ENCODE data around the gene TLL2. TPM values are rescaled to one million over a fixed set of nuclear protein-coding genes. Genes with fewer than 3 reads are reported as not detected.

TLL2 gene
- polyA plus RNA-seq, 1 experiment, result 0.05 TPM

- H3K36me3 ChIP-seq (ENCODE audit: control insufficient read depth, insufficient read depth, low read length), result no peaks in the 10 kb centered on the region
- no peaks in the 10 kb centered on the region; the same call in 1 of the 2 replicates for H3K27me3 ChIP-seq (ENCODE audit: control insufficient read depth, insufficient read depth, low read length)
- ChIA-PET POLR2A (no interaction called here), CTCF (interaction anchor here (0.8 kb wide), 1 partner anchor 75 kb away, joined by 3 read pairs; no protein-coding TSS in a partner anchor)
- TF ChIP-seq, protein P1, sequence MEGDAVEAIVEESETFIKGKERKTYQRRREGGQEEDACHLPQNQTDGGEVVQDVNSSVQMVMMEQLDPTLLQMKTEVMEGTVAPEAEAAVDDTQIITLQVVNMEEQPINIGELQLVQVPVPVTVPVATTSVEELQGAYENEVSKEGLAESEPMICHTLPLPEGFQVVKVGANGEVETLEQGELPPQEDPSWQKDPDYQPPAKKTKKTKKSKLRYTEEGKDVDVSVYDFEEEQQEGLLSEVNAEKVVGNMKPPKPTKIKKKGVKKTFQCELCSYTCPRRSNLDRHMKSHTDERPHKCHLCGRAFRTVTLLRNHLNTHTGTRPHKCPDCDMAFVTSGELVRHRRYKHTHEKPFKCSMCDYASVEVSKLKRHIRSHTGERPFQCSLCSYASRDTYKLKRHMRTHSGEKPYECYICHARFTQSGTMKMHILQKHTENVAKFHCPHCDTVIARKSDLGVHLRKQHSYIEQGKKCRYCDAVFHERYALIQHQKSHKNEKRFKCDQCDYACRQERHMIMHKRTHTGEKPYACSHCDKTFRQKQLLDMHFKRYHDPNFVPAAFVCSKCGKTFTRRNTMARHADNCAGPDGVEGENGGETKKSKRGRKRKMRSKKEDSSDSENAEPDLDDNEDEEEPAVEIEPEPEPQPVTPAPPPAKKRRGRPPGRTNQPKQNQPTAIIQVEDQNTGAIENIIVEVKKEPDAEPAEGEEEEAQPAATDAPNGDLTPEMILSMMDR (IDR thresholded peaks at IDR 0.05; ENCODE audit: insufficient read depth, low read depth, low read length), result no peak
- H3K4me3 ChIP-seq (ENCODE audit: low read depth, low read length), result no peak overlapping the region
- DNase-seq (ENCODE audit: low read depth), result no peak
These were observed 82.3 kb downstream of the TLL2 start for GRCh38 chr10:96431211-96431970.

DNA sequence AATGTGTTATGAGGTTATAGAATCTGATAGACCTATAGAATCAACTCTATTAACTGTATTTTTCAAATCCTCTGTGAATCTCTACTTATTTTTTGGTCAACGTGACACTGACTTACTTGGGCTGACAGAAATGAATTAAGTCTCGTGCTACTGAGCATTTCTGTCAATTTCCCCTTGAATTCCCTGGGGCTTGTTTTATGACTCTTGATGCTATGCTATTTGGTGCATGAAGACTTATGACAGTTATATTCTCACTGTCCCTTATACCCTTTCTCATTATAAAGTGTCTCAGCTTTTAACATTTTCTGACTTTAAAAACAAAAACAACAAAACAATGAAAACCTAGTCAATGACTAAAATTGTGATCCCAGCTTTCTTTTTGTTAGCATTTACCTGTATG lies 86.4 kb downstream of the TLL2 start:
- CTCF ChIA-PET, result interaction anchor here (1.0 to 1.1 kb wide), 2 partner anchors 31 to 64 kb away, joined by 3 to 4 read pairs; no protein-coding TSS in a partner anchor
- Histone ChIP-seq H3K27me3 (ENCODE audit: control insufficient read depth, insufficient read depth, low read length) (no peaks in the 10 kb centered on the region), H3K36me3 (ENCODE audit: control insufficient read depth, insufficient read depth, low read length) (no peaks in the 10 kb centered on the region), H3K4me3 (ENCODE audit: low read depth, low read length) (no peak overlapping the region)
- TF ChIP-seq, protein P1 (IDR thresholded peaks at IDR 0.05; ENCODE audit: insufficient read depth, low read depth, low read length), result no peak
- no peak for DNase-seq (ENCODE audit: low read depth)
- POLR2A ChIA-PET, result no interaction called here

DNA sequence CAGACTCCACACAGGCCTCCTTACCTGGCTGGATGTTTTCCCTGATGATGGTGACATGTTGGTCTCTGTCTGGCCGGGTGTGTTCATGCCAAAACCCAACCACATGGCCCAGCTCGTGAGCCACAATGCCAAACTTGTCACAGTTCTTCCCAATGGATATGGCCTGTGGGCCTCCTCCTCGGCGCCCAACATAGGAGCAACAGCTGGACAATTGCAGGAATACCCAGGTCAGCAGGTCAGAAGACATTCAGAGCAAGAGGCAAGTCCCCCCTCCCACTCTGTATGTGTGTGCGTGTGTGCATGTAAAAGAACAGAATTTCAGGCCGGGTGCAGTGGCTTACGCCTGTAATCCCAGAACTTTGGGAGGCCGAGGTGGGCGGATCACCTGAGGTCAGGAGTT lies 91.2 kb downstream of the TLL2 start:
- POLR2A ChIA-PET, result no interaction called here

DNA sequence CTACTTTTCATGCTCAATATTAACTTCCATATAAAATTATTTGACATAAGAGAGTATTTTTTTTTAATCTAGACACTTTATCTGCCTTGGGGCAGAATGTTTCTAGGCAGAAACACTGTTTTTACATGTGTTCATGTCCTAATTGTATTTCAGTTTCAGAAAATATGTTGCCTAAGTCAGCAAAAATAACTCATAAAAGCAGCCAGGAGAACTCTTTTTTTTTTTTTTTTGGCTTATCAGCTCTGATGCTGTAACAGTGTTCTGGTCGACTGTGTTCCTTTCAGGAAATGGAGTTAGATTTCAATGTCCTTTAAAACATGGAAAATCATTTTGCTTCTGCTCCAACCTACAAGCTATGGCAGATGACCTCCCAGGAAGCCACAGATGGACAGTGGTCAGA lies 91.7 kb downstream of the TLL2 start:
- H3K27me3 ChIP-seq (ENCODE audit: control insufficient read depth, insufficient read depth, low read length), result no peaks in the 10 kb centered on the region; the same call in 1 of the 2 replicates
- H3K36me3 ChIP-seq (ENCODE audit: control insufficient read depth, insufficient read depth, low read length), result no peaks in the 10 kb centered on the region
- POLR2A ChIA-PET, result no interaction called here
- CTCF ChIA-PET, result no interaction called here
- TF ChIP-seq, protein P1 (IDR thresholded peaks at IDR 0.05; ENCODE audit: insufficient read depth, low read depth, low read length), result no peak
- DNase-seq (ENCODE audit: low read depth), result no peak
- no peak overlapping the region for H3K4me3 ChIP-seq (ENCODE audit: low read depth, low read length)

More for the DNA sequence above, 91.2 kb downstream of the TLL2 start:
- no peaks in the 10 kb centered on the region; the same call in 1 of the 2 replicates for H3K27me3 ChIP-seq (ENCODE audit: control insufficient read depth, insufficient read depth, low read length)
- TF ChIP-seq, protein P1 (IDR thresholded peaks at IDR 0.05; ENCODE audit: insufficient read depth, low read depth, low read length), result no peak
- CTCF ChIA-PET, result interaction anchor here (1.4 kb wide), 1 partner anchor 9 kb away, joined by 3 read pairs; no protein-coding TSS in a partner anchor
- DNase-seq (ENCODE audit: low read depth), result no peak
- H3K36me3 ChIP-seq (ENCODE audit: control insufficient read depth, insufficient read depth, low read length), result no peaks in the 10 kb centered on the region
- H3K4me3 ChIP-seq (ENCODE audit: low read depth, low read length), result no peak overlapping the region

DNA sequence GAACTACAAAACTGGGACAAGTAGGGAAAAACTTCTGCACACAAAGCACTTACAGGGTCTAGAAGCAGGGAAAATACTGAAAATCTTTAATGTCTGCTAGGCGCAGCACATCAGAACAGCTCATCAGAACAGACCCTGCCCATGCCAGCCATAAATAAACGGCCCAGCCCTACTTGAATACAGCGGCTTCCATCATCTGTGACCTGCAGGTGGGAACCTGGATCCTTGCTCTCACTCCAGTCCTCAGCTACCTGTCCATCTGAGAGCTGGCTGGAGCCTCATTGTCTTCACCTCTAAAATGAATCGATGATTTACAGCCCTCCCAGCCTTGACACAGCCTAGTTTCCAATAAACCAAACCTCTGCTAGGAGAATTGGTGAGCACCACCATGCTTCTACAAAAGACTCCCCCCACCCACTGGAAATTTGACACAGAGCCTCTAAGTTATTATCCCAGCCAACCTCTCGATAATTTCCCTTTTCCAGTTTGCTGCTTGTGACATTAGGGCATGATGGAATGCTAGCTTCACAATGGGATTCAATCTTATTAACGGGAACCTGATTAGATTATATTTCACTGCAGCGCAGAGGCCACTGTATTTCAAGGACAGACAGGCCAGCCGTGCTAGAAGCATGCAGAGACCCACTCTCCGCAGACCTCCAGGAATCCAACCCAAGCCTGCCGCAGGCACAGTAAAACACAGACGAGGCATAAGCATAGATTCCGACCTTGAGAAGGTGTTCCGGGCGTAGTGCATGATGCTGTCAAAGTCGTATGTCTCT lies 93.3 kb downstream of the TLL2 start:
- ChIA-PET POLR2A (no interaction called here), CTCF (interaction anchor here (2.5 kb wide), 1 partner anchor 46 kb away, joined by 6 read pairs; no protein-coding TSS in a partner anchor)
- Histone ChIP-seq H3K4me3 (ENCODE audit: low read depth, low read length) (no peak overlapping the region), H3K27me3 (ENCODE audit: control insufficient read depth, insufficient read depth, low read length) (peaks cover 2% of the 10 kb centered on the region), H3K36me3 (ENCODE audit: control insufficient read depth, insufficient read depth, low read length) (no peaks in the 10 kb centered on the region)
- DNase-seq (ENCODE audit: low read depth), result no peak
- TF ChIP-seq, protein P1 (IDR thresholded peaks at IDR 0.05; ENCODE audit: insufficient read depth, low read depth, low read length), result no peak

Data from BJ (cell line).